Gastrocnemius medialis (tissue), 4 donors: ENCODE data around the gene VPS35L.

Experiments used
- CTCF ChIP-seq, 5 experiments: fragments of 450-650 bp in 3 of 5; fragments of 200-600 bp in 2 of 5; sonication (generic) in 2 of 5; IDR thresholded peaks in 4 of 5; conservative IDR thresholded peaks in 1 of 5; 1 replicate in 4 of 5; 2 replicates in 1 of 5; pipeline ENCODE4 v1.5.1; 2016 to 2019; ENCODE audit warnings: antibody characterized with exemption in 5 of 5, mild to moderate bottlenecking in 3 of 5, moderate library complexity in 3 of 5
- POLR2A ChIP-seq, 2 donors: fragments of 450-650 bp; IDR thresholded peaks; one replicate each; pipeline ENCODE4 v1.6.1; 2017; ENCODE audit warnings: antibody characterized with exemption in 2 of 2, mild to moderate bottlenecking in 2 of 2, moderate library complexity in 2 of 2

- TF ChIP-seq CTCF (IDR thresholded peaks at IDR 0.05 in 4 of 5, conservative IDR thresholded peaks at IDR 0.05 in 1 of 5) (no peak), POLR2A (IDR thresholded peaks at IDR 0.05) (no peak)
Observed at GRCh38 chr16:19741354-19741753, 185.9 kb downstream of the VPS35L start.
